CD4-positive, alpha-beta T cell treated with Interferon alpha-2 for 1 hour (primary cell): Measurements from ENCODE around the gene EYS.
"Not testable (repeated sequence)": the region's sequence is repeated elsewhere in the genome, so short reads cannot be mapped to it uniquely, and the experiment has no call there.

Experiments
- DNase-seq, 2 donors: peaks; one replicate each; pipeline ENCODE4 v3.0.0-alpha.2; 2020 to 2022

Gene EYS

GRCh38 chr6:63862486-63863198 is 1844.4 kb downstream of the EYS start:
- DNase-seq: no peak

- no peak for DNase-seq
These were observed 1847.5 kb downstream of the EYS start for GRCh38 chr6:63859528-63859927.

- DNase-seq: no peak
These were observed 1848.3 kb downstream of the EYS start for GRCh38 chr6:63858691-63859090.

GRCh38 chr6:63856271-63856670 is 1850.8 kb downstream of the EYS start:
- DNase-seq: no peak

GRCh38 chr6:63844287-63844686 is 1862.7 kb downstream of the EYS start:
- no peak for DNase-seq

GRCh38 chr6:63839485-63839884 is 1867.5 kb downstream of the EYS start:
- DNase-seq: no peak

- DNase-seq: not testable (repeated sequence)
These were observed 1878.3 kb downstream of the EYS start for GRCh38 chr6:63828678-63829077.

GRCh38 chr6:63824722-63825121 is 1882.3 kb downstream of the EYS start:
- no peak for DNase-seq

GRCh38 chr6:63821442-63821841 is 1885.6 kb downstream of the EYS start:
- no peak for DNase-seq

GRCh38 chr6:63819831-63820230 is 1887.2 kb downstream of the EYS start:
- no peak for DNase-seq

GRCh38 chr6:63817492-63818050 is 1889.5 kb downstream of the EYS start:
- no peak for DNase-seq

GRCh38 chr6:63816982-63817436 is 1890.0 kb downstream of the EYS start:
- DNase-seq: no peak

- no peak for DNase-seq
These were observed 1890.5 kb downstream of the EYS start for GRCh38 chr6:63816401-63816981.

GRCh38 chr6:63814459-63814858 is 1892.6 kb downstream of the EYS start:
- DNase-seq: no peak

GRCh38 chr6:63813566-63814120 is 1893.4 kb downstream of the EYS start:
- DNase-seq: no peak

- no peak for DNase-seq
These were observed 1898.5 kb downstream of the EYS start for GRCh38 chr6:63808576-63808975.

GRCh38 chr6:63807056-63807455 is 1900.0 kb downstream of the EYS start:
- DNase-seq: no peak

GRCh38 chr6:63806573-63806913 is 1900.5 kb downstream of the EYS start:
- DNase-seq: no peak

GRCh38 chr6:63805808-63806572 is 1901.0 kb downstream of the EYS start:
- DNase-seq: peak in 1 of 2 donors; percentile 18

GRCh38 chr6:63805345-63805744 is 1901.7 kb downstream of the EYS start:
- DNase-seq: no peak

GRCh38 chr6:63804381-63804956 is 1902.6 kb downstream of the EYS start:
- DNase-seq: no peak

- no peak for DNase-seq
These were observed 1903.7 kb downstream of the EYS start for GRCh38 chr6:63803371-63803770.

- DNase-seq: no peak
These were observed 1904.3 kb downstream of the EYS start for GRCh38 chr6:63802606-63803206.
